Liver (tissue), 9 donors: ENCODE results near the gene CACNA1I. TPM values are rescaled to one million over a fixed set of nuclear protein-coding genes. Genes with fewer than 3 reads are reported as not detected.

Source experiments
- DNase-seq: peaks from one replicate; pipeline ENCODE4 v3.0.0-alpha.2; 2017; ENCODE audit warnings: low spot score
- H3K27ac ChIP-seq, 2 donors: one replicate each; pipeline ENCODE4 v1.7.0; 2013; ENCODE audit warnings: inconsistent platforms in 2 of 2, low read length in 2 of 2, control low read depth in 1 of 2, low read depth in 1 of 2, mild to moderate bottlenecking in 1 of 2
- H3K27me3 ChIP-seq, 4 donors: one replicate each; pipeline versions ENCODE4 v1.6.1 to v1.7.0; 2013; ENCODE audit warnings: low read length in 3 of 4, inconsistent platforms in 1 of 4, mild to moderate bottlenecking in 1 of 4, moderate library complexity in 1 of 4; ENCODE audit not compliant: control insufficient read depth in 4 of 4, insufficient read depth in 4 of 4
- H3K36me3 ChIP-seq, 4 donors: one replicate each; pipeline versions ENCODE4 v1.6.1 to v1.7.0; 2013; ENCODE audit warnings: low read length in 3 of 4, mild to moderate bottlenecking in 3 of 4, low read depth in 1 of 4, moderate library complexity in 1 of 4; ENCODE audit not compliant: control insufficient read depth in 4 of 4, insufficient read depth in 3 of 4
- H3K4me1 ChIP-seq, 4 donors: one replicate each; pipeline versions ENCODE4 v1.6.1 to v1.7.0; 2013; ENCODE audit warnings: low read length in 3 of 4, mild to moderate bottlenecking in 3 of 4, moderate library complexity in 1 of 4; ENCODE audit not compliant: control insufficient read depth in 4 of 4, insufficient read depth in 4 of 4
- H3K4me3 ChIP-seq, 3 donors: one replicate each; pipeline versions ENCODE4 v1.6.1 to v1.7.0; 2013; ENCODE audit warnings: low read length in 3 of 3, control low read depth in 1 of 3, low read depth in 1 of 3, mild to moderate bottlenecking in 1 of 3
- H3K9ac ChIP-seq, 2 donors: one replicate each; pipeline ENCODE4 v1.7.0; 2013; ENCODE audit warnings: low read length in 2 of 2, mild to moderate bottlenecking in 2 of 2, moderate library complexity in 2 of 2, control low read depth in 1 of 2, low read depth in 1 of 2
- H3K9me3 ChIP-seq, 4 donors: one replicate each; pipeline versions ENCODE4 v1.6.1 to v1.7.0; 2013; ENCODE audit warnings: low read length in 3 of 4; ENCODE audit not compliant: control insufficient read depth in 4 of 4
- ATF3 ChIP-seq: IDR thresholded peaks from 2 replicates; pipeline ENCODE4 v1.6.1; 2016; ENCODE audit warnings: antibody characterized with exemption
- CTCF ChIP-seq: fragments of 150-350 bp; IDR thresholded peaks from 2 replicates; pipeline ENCODE4 v1.5.1; 2017; ENCODE audit warnings: improper control_type of control experiment, low read depth, low read length; ENCODE audit not compliant: missing input control
- EGR1 ChIP-seq, 2 donors: IDR thresholded peaks; 2 replicates each; pipeline ENCODE4 v1.6.1; 2016 to 2018; ENCODE audit warnings: antibody characterized with exemption in 2 of 2, low read depth in 2 of 2
- FOXA1 ChIP-seq: IDR thresholded peaks from 2 replicates; pipeline ENCODE4 v1.6.1; 2016; ENCODE audit warnings: antibody characterized with exemption
- FOXA2 ChIP-seq: IDR thresholded peaks from 2 replicates; pipeline ENCODE4 v1.6.1; 2016; ENCODE audit warnings: antibody characterized with exemption
- GABPA ChIP-seq, 2 donors: IDR thresholded peaks in 1 of 2; conservative IDR thresholded peaks in 1 of 2; 2 replicates each; pipeline ENCODE4 v1.6.1; 2016; ENCODE audit warnings: antibody characterized with exemption in 2 of 2, mild to moderate bottlenecking in 1 of 2, moderate library complexity in 1 of 2
- HNF4A ChIP-seq, 2 donors: conservative IDR thresholded peaks; 2 replicates each; pipeline ENCODE4 v1.6.1; 2016; ENCODE audit warnings: antibody characterized with exemption in 2 of 2, mild to moderate bottlenecking in 2 of 2
- HNF4G ChIP-seq: IDR thresholded peaks from 2 replicates; pipeline ENCODE4 v1.6.1; 2016; ENCODE audit warnings: antibody characterized with exemption
- JUND ChIP-seq, 2 donors: IDR thresholded peaks; 2 replicates each; pipeline ENCODE4 v1.6.1; 2016; ENCODE audit warnings: antibody characterized with exemption in 2 of 2
- MAX ChIP-seq: IDR thresholded peaks from 2 replicates; pipeline ENCODE4 v1.6.1; 2016; ENCODE audit warnings: antibody characterized with exemption
- NR2F2 ChIP-seq: IDR thresholded peaks from 2 replicates; pipeline ENCODE4 v1.6.1; 2016; ENCODE audit warnings: antibody characterized with exemption
- RAD21 ChIP-seq, 2 donors: IDR thresholded peaks; 2 replicates each; pipeline ENCODE4 v1.6.1; 2016; ENCODE audit warnings: antibody characterized with exemption in 2 of 2, mild to moderate bottlenecking in 2 of 2
- REST ChIP-seq: IDR thresholded peaks from 2 replicates; pipeline ENCODE4 v1.6.1; 2016; ENCODE audit warnings: antibody characterized with exemption, mild to moderate bottlenecking
- RXRA ChIP-seq, 2 donors: IDR thresholded peaks; 2 replicates each; pipeline ENCODE4 v1.6.1; 2017 to 2018; ENCODE audit warnings: antibody characterized with exemption in 2 of 2, mild to moderate bottlenecking in 1 of 2
- SP1 ChIP-seq: IDR thresholded peaks from 2 replicates; pipeline ENCODE4 v1.6.1; 2018; ENCODE audit warnings: antibody characterized with exemption, mild to moderate bottlenecking
- TAF1 ChIP-seq: conservative IDR thresholded peaks from 2 replicates; pipeline ENCODE4 v1.6.1; 2016; ENCODE audit warnings: antibody characterized with exemption, mild to moderate bottlenecking
- YY1 ChIP-seq: IDR thresholded peaks from 2 replicates; pipeline ENCODE4 v1.6.1; 2016; ENCODE audit warnings: antibody characterized with exemption, mild to moderate bottlenecking
- ZBTB33 ChIP-seq: IDR thresholded peaks from 2 replicates; pipeline ENCODE4 v1.6.1; 2016; ENCODE audit warnings: antibody characterized with exemption
- WGBS: extraction: QIAGEN DNeasy Blood & Tissue Kit; methylation state at CpG from one replicate; pipeline ENCODE4 v1.1.7; 2013; 5-methylcytosine and 5-hydroxymethylcytosine counted together
- polyA plus RNA-seq, 2 donors: library from polyadenylated mRNA; stranded (reverse) in 1 of 2; unstranded in 1 of 2; fragments of 200-250 nt in 1 of 2; fragments of >200 nt in 1 of 2; fragmentation: Nextera tagmentation in 1 of 2; extraction: Ambion mirVana in 1 of 2; gene quantifications; one replicate each; pipeline versions ENCODE4 v1.2.1 to v1.2.3, GENCODE V29; 2013 to 2015
- total RNA-seq, 2 donors: library from RNA; depleted of rRNA; stranded (reverse); fragments of >200 nt; gene quantifications; one replicate each; pipeline ENCODE4 v1.2.3, GENCODE V29; 2014
- donor health status: healthy.
- donor health status: healthy.
- donor health status: healthy.
- donor health status: healthy.
- donor health status: healthy.

CACNA1I gene
- total and polyA plus RNA-seq, 4 donors = under 0.01 to 0.14 (median 0.01) TPM; not detected in 1

GRCh38 chr22:39686178-39686620 lies 115.6 kb downstream of the CACNA1I start:
- H3K27me3 ChIP-seq = peaks cover 2 to 5% (median 3%) of the 10 kb centered on the region in 4 donors

More at GRCh38 chr22:39686178-39686620, 115.6 kb downstream of the CACNA1I start:
- 54% methylated on average over 39 of the region's 39 CpGs for WGBS
- no peak for DNase-seq
- no peak overlapping the region for H3K9ac ChIP-seq
- no peaks in the 10 kb centered on the region for H3K9me3 ChIP-seq
- H3K36me3 ChIP-seq = no peaks in the 10 kb centered on the region
- H3K27ac ChIP-seq = no peak overlapping the region
- TF ChIP-seq RXRA (IDR thresholded peaks at IDR 0.05) (no peak), HNF4A (conservative IDR thresholded peaks at IDR 0.05) (no peak), EGR1 (IDR thresholded peaks at IDR 0.05; ENCODE audit: low read depth in 2 of 2) (no peak), FOXA2 (no peak), TAF1 (no peak), ATF3 (no peak), RAD21 (IDR thresholded peaks at IDR 0.05) (no peak), CTCF (no peak), REST (no peak), GABPA (IDR thresholded peaks at IDR 0.05 in 1 of 2, conservative IDR thresholded peaks at IDR 0.05 in 1 of 2) (no peak), NR2F2 (no peak), YY1 (no peak), JUND (IDR thresholded peaks at IDR 0.05) (no peak), SP1 (no peak), FOXA1 (no peak), MAX (no peak), ZBTB33 (no peak), HNF4G (no peak)
- no peak overlapping the region for H3K4me3 ChIP-seq
- peaks cover 0 to 3% (median 0%) of the 10 kb centered on the region in 4 donors for H3K4me1 ChIP-seq
